T-helper 9 cell (primary cell): Measurements from ENCODE around the gene KIFC1.

Experiments used
- DNase-seq: peaks from one replicate; pipeline ENCODE4 v3.0.0-alpha.2; 2020

KIFC1 gene

DNA sequence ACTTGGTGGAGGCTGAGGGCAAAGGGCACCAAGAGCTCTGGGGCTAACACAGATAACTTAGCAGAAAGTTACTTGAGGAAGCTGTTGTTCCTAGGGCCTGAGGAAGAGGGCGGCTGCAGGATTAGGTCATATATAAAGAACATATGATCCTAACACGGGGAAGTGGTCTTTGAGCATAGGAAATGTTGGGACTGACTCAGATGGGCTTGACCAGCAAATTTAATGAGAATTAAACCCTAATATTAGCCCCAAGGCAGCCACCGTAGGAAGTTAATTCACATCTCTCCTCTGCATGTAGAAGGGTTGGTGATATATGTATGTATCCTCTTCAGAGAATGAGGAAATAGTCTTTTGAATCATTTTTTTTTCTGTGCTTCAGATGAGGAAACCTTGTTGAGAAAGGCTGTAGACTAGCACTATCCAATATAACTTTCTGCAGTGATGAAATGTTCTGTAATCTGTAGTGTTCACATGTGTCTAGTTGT lies 53.5 kb downstream of the KIFC1 start:
- DNase-seq: no peak

- no peak for DNase-seq
Measured at GRCh38 chr6:33446356-33446755, 54.7 kb downstream of the KIFC1 start.

DNA sequence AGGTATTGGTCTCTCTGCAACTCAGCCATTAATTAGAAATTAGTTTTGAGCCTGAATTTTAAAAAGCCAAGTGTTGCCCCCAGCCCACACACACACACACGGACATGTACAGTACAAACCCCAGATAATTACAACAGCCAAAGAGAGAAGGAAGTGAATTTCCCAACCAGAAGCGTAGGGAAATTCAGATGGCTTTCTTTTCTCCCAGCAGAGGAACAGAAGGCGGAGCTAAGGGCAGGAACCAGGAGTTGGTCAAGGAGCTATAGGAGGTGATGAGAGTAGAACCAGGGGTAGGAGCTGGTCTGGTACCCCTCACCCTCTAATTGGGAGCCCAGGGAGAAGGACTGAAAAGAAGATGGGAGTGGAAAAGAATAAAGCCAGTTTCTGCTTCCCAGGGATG lies 58.8 kb downstream of the KIFC1 start:
- DNase-seq: no peak

- DNase-seq: no peak
Measured at GRCh38 chr6:33451606-33452005, 60.0 kb downstream of the KIFC1 start.

GRCh38 chr6:33452496-33452895 lies 60.9 kb downstream of the KIFC1 start:
- no peak for DNase-seq

- DNase-seq: no peak
Measured at GRCh38 chr6:33453393-33454008, 61.9 kb downstream of the KIFC1 start.

GRCh38 chr6:33454009-33454946 lies 62.7 kb downstream of the KIFC1 start, which contains the start of gene ZBTB9:
Gene ZBTB9 (plus strand): TSS chr6:33454576. CDS start chr6:33455101, 525 bp downstream.
- peak; percentile 89 for DNase-seq

DNA sequence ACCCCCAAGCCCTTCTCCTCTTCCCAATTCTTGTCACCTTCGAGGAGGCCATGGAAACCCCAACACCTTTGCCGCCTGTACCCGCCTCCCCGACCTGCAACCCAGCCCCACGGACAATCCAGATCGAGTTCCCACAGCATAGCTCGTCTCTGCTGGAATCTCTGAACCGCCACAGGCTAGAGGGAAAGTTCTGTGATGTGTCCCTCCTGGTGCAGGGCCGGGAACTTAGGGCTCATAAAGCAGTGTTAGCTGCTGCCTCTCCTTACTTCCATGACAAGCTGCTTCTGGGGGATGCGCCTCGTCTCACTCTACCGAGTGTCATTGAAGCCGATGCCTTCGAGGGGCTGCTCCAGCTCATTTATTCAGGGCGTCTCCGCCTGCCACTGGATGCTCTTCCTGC lies 63.4 kb downstream of the KIFC1 start:
- no peak for DNase-seq

- no peak for DNase-seq
Measured at GRCh38 chr6:33456156-33456555, 64.5 kb downstream of the KIFC1 start.

- DNase-seq: no peak
Measured at GRCh38 chr6:33458676-33459075, 67.1 kb downstream of the KIFC1 start.

- no peak for DNase-seq
Measured at GRCh38 chr6:33459226-33459625, 67.6 kb downstream of the KIFC1 start.
